ENCODE data around the gene FGFRL1.

- TF ChIP-seq EP300 (IDR thresholded peaks at IDR 0.05) (no peak), POLR2AphosphoS5 (IDR thresholded peaks at IDR 0.05) (no peak), POLR2A (IDR thresholded peaks at IDR 0.05) (no peak)
- TF ChIP-seq, protein P1, sequence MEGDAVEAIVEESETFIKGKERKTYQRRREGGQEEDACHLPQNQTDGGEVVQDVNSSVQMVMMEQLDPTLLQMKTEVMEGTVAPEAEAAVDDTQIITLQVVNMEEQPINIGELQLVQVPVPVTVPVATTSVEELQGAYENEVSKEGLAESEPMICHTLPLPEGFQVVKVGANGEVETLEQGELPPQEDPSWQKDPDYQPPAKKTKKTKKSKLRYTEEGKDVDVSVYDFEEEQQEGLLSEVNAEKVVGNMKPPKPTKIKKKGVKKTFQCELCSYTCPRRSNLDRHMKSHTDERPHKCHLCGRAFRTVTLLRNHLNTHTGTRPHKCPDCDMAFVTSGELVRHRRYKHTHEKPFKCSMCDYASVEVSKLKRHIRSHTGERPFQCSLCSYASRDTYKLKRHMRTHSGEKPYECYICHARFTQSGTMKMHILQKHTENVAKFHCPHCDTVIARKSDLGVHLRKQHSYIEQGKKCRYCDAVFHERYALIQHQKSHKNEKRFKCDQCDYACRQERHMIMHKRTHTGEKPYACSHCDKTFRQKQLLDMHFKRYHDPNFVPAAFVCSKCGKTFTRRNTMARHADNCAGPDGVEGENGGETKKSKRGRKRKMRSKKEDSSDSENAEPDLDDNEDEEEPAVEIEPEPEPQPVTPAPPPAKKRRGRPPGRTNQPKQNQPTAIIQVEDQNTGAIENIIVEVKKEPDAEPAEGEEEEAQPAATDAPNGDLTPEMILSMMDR (IDR thresholded peaks at IDR 0.05) = no peak
These were observed 18.9 kb upstream of the FGFRL1 start for GRCh38 chr4:992297-993110.
